Fibroblast of the conjunctiva (primary cell): ENCODE measurements around the gene TMEM259.

Source experiments
- DNase-seq: peaks from one replicate; pipeline ENCODE4 v3.0.0-alpha.2; 2010; ENCODE audit warnings: low read depth

The TMEM259 gene

GRCh38 chr19:1020868-1021425, at the start of gene TMEM259:
Gene TMEM259, minus strand, starts transcription at chr19:1021123. Its CDS starts 127 bp downstream, at chr19:1020996.
- peak; percentile 95 for DNase-seq

DNA sequence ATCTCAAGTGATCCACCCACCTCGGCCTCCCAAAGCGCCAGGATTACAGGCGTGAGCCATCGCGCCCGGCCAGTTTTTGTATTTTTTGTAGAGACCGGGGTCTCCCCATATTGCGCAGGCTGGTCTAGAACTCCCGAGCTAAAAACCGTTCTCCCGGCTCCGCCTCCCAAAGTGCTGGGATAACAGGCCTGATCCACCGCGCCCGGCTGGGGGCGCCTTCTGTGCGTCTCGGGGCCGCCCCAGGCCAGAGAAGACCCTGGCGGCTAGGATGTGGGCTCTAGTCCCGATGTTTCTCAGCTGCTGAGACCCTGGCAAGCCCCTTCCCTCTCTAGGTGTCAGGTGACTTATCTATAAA, 49.6 kb upstream of the TMEM259 start:
- DNase-seq = no peak

DNA sequence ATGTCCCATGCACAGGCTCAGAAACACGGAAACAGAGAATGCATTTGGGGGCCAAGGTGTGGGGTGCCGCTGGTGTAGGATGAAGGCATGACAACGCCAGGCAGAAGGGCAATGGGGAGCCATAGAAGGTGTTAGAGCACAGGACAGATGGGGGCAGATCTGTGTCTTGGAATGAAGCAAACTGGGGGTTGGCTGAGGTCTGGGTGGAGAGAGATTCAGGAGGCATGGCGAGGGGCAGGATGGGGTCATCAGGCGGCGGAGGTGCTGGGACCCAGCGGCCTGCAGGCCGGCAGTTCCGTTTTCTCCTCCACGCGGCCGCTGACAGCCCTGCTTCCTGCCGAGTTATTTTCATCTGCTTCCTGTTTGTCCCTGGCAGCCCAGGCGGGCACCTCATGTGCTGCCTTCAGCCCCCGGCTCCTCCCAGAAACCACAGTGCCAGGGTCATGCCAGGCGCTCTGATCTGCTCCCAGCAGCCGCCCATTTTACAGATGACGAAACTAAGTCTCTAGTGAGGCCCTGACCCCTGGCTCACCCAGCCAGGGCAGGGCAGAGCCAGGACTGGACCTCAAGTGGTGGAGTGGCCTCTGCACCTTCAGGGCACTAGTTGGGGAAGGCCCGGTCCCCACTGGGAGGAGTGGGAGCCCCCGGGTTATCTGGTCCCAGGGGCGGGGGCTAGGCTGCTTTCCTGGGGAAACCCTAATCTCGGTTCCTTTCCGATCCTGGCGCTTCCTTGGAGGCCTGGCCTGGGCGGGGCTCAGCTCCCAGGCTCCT, 48.3 kb upstream of the TMEM259 start:
- DNase-seq = no peak

DNA sequence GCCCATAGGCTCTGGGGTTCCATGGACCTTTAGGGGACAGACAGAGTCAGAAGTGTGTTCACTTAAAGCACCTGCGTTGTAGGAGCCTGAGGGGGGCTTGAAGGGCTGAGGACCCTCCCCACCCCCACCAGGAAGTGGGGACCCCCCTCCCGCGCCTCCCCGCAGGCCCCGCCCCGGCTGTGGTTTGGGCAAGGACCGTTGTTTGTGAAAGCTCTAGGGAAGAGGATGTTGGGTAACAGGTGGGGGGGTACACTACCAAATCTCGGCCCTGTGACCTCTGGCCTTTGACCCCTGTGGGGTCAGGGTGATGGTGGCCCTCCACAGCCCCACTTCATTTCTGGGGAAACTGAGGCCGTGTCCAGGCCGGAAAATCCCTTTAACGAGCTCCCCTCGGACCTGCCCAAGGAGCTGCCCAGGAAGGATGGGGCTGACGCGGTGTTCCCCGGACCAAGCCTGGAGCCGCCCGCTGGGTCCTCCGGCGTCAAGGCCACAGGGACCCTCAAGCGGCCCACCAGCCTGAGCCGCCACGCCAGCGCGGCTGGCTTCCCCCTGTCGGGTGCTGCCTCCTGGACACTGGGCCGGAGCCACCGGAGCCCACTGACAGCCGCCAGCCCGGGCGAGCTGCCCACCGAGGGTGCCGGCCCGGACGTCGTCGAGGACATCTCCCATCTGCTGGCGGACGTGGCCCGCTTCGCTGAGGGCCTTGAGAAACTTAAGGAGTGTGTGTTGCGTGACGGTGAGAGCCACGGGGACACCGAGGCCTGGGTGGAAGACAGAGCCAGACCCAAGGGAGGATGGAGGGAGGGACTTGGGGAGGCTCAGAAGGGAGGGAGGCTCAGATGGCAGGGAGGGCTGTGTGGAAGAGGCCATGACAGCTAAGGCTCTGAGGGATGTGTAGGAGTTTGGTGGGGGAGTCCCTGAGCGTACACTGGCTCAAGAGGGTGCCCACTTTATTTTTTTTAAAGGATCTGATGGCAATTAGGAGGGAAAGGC, 47.4 kb upstream of the TMEM259 start:
- DNase-seq = no peak

- DNase-seq = no peak
Measured at GRCh38 chr19:1067341-1067957, 46.5 kb upstream of the TMEM259 start.

GRCh38 chr19:1066748-1067340, 45.9 kb upstream of the TMEM259 start, which contains the start of gene ARHGAP45:
Gene ARHGAP45, plus strand, starts transcription at chr19:1067167. Its CDS starts 239 bp downstream, at chr19:1067406.
- no peak for DNase-seq

- no peak for DNase-seq
Measured at GRCh38 chr19:1066251-1066747, 45.4 kb upstream of the TMEM259 start.

- DNase-seq = no peak
Measured at GRCh38 chr19:1065606-1066109, 44.7 kb upstream of the TMEM259 start.

- DNase-seq = no peak
Measured at GRCh38 chr19:1064661-1065605, 44.0 kb upstream of the TMEM259 start.

DNA sequence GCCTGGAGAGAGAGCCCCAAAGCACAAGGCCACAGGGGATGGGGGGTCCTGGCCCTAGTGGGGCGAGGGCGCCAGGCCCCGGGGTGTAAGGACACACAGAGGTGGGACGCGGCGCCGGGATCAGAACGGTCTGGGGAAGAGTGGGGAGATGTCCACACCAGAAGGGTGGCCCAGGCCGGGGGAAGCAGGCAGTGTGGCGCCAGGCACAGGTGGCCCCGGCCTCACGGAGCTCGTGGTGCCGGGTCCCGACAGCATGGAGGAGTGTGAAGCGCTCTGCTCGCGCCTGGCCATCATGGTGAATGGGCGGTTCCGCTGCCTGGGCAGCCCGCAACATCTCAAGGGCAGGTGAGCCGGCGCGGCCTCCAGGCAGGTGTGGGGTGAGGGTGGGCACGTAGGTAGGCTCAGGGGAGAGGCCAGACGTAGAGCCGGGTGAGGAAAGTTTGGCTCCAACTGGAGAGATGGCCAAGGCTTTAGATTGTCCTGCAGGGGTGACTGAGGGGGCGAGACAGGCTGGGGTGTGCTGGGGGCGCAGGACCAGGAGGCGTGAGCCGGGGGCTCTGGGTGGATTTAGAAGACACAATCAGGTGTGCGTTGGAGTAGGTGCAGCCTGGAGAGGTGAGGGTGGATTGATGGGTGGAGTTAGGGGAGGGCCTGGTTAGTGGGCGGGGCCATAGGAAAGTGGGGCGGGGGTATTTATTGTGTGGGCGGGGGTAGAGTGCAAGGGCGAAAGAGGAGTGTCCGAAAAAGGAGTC, 43.2 kb upstream of the TMEM259 start:
- DNase-seq = no peak

DNA sequence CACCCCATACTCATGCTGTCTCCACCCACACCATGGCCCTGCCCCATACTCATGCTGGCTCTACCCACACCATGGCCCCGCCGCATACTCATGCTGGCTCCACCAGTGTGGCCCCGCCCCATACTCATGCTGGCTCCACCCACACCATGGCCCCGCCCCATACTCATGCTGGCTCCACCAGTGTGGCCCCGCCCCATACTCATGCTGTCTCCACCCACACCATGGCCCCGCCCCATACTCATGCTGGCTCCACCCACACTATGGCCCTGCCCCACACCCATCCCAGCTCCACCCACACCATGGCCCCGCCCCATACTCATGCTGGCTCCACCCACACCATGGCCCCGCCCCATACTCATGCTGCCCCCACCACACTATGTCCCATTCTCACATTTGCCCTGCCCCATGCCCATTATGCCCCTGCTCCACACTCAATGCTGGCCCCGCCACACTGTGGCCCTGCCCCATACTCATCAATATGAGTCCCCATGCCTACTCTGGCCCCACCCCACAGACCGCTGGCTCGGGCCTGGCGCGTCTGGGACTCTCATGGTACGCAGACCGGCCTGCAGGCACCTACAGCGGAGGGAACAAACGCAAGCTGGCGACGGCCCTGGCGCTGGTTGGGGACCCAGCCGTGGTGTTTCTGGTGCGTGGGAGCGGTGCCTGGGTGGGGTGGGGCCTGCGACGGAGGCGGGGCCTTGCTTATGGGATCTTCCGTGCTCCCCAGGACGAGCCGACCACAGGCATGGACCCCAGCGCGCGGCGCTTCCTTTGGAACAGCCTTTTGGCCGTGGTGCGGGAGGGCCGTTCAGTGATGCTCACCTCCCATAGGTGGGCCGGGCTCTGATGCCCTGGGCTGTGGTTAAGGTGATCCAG, 42.3 kb upstream of the TMEM259 start:
- no peak for DNase-seq

- DNase-seq = no peak
Measured at GRCh38 chr19:1062387-1063029, 41.6 kb upstream of the TMEM259 start.

DNA sequence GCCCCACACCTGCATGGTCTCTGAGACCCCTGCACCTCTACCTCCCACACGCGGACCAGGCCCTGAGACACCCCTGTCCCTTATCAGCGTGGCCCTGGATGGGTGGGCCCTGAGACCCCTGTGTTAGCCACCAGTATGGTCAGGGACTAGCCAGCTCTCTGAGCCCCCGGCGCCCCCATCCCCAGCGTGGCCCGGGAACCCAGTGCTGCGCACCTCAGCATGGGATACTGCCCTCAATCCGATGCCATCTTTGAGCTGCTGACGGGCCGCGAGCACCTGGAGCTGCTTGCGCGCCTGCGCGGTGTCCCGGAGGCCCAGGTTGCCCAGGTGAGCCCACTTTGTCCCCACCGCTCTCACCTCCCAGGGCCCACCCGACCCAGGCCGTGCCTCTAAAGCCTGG, 41.1 kb upstream of the TMEM259 start:
- no peak for DNase-seq

DNA sequence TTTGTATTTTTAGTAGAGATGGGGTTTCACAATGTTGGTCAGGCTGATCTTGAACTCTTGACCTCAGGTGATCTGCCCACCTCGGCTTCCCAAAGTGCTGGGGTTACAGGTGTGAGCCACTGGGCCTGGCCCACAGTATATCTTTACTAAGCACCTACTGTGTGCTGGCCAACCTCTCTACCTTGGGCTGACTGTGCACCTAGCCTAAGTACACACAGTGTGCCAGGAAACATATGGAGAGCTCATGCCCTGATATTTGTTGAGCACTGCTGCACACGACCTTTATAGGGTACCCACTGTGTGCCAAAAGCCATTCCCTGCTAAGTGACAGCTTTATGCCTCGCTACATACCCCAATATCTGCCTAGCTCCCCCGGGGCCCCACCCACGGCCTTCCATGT, 39.8 kb upstream of the TMEM259 start:
- DNase-seq = no peak

- no peak for DNase-seq
Measured at GRCh38 chr19:1058112-1058511, 37.2 kb upstream of the TMEM259 start.

- no peak for DNase-seq
Measured at GRCh38 chr19:1057176-1057855, 36.4 kb upstream of the TMEM259 start.

GRCh38 chr19:1055886-1056620, 35.1 kb upstream of the TMEM259 start:
- DNase-seq = no peak
